HEK293 (cell line): ENCODE measurements around the gene FAM118B.

ENCODE experiments used
- CTCF ChIA-PET: fragments of 350-600 bp; formaldehyde crosslinking; extraction: SDS; loops from one replicate; lab custom pipeline; 2021; ENCODE audit warnings: antibody characterized with exemption; lab: Yijun Ruan, JAX
- POLR2A ChIA-PET: fragments of 300-600 bp; formaldehyde crosslinking; extraction: SDS; loops from one replicate; lab custom pipeline; 2020; ENCODE audit warnings: antibody characterized with exemption, inconsistent platforms; lab: Yijun Ruan, JAX
- H3K27ac ChIP-seq: fragments of 200-500 bp; sonication (Bioruptor generic); 2 replicates; pipeline ENCODE4 v1.5.1; 2014; ENCODE audit warnings: low read depth, low read length, control low read depth, inconsistent platforms; ENCODE audit errors: extremely low read depth
- H3K36me3 ChIP-seq, 2 experiments: fragments of 200-500 bp in 1 of 2; sonication (Bioruptor generic) in 1 of 2; 1 replicate in 1 of 2; 2 replicates in 1 of 2; pipeline ENCODE4 v1.5.1; 2014 to 2017; ENCODE audit warnings: inconsistent platforms in 2 of 2, low read length in 2 of 2; ENCODE audit not compliant: control insufficient read depth in 2 of 2, insufficient read depth in 1 of 2
- H3K4me1 ChIP-seq: fragments of 200-500 bp; sonication (Bioruptor generic); 2 replicates; pipeline ENCODE4 v1.5.1; 2014; ENCODE audit warnings: mild to moderate bottlenecking, low read length, inconsistent platforms; ENCODE audit not compliant: control insufficient read depth, insufficient read depth
- H3K4me3 ChIP-seq: 2 replicates; pipeline ENCODE4 v1.5.1; 2011; ENCODE audit warnings: low read depth, mild to moderate bottlenecking, control low read depth, low read length, moderate library complexity
- H3K9me3 ChIP-seq: fragments of 200-500 bp; sonication (Bioruptor generic); 2 replicates; pipeline ENCODE4 v1.5.1; 2014; ENCODE audit warnings: low read depth, low read length, inconsistent platforms; ENCODE audit not compliant: control insufficient read depth, insufficient read depth
- CTCF ChIP-seq: fragments of 450-650 bp; formaldehyde crosslinking; IDR thresholded peaks from 2 replicates; pipeline ENCODE4 v1.5.1; 2016; ENCODE audit warnings: missing biosample characterization, missing genetic modification characterization
- GFI1B ChIP-seq: fragments of 450-650 bp; formaldehyde crosslinking; IDR thresholded peaks from 2 replicates; pipeline ENCODE4 v1.5.1; 2016; ENCODE audit warnings: missing biosample characterization, missing genetic modification characterization
- HOXA7 ChIP-seq: sonication (generic); formaldehyde crosslinking; IDR thresholded peaks from 2 replicates; pipeline ENCODE4 v1.8.1; 2022; ENCODE audit warnings: missing genetic modification reagents, borderline replicate concordance
- IKZF3 ChIP-seq: fragments of 450-650 bp; IDR thresholded peaks from 2 replicates; pipeline ENCODE4 v1.5.0; 2018; ENCODE audit warnings: missing biosample characterization, mild to moderate bottlenecking, missing genetic modification characterization, moderate library complexity
- MZF1 ChIP-seq: fragments of 450-650 bp; formaldehyde crosslinking; IDR thresholded peaks from 2 replicates; pipeline ENCODE4 v1.5.1; 2017; ENCODE audit warnings: missing biosample characterization, missing genetic modification characterization, borderline replicate concordance
- OVOL3 ChIP-seq: fragments of 450-650 bp; formaldehyde crosslinking; IDR thresholded peaks from 2 replicates; pipeline ENCODE4 v1.5.1; 2016; ENCODE audit warnings: missing biosample characterization, missing genetic modification characterization
- TCF7L2 ChIP-seq: IDR thresholded peaks from 2 replicates; pipeline ENCODE4 v1.6.1; 2011; ENCODE audit warnings: low read depth, mild to moderate bottlenecking, inconsistent platforms, low read length, moderate library complexity, borderline replicate concordance
- ZNF169 ChIP-seq: fragments of 450-650 bp; formaldehyde crosslinking; IDR thresholded peaks from 2 replicates; pipeline ENCODE4 v1.5.1; 2016; ENCODE audit warnings: missing biosample characterization, missing genetic modification characterization
- ZNF211 ChIP-seq: fragments of 450-650 bp; formaldehyde crosslinking; IDR thresholded peaks from 2 replicates; pipeline ENCODE4 v1.5.1; 2016; ENCODE audit warnings: low read depth, missing biosample characterization, missing genetic modification characterization
- ZNF214 ChIP-seq: fragments of 450-650 bp; formaldehyde crosslinking; IDR thresholded peaks from 2 replicates; pipeline ENCODE4 v1.5.1; 2017; ENCODE audit warnings: missing biosample characterization, mild to moderate bottlenecking, missing genetic modification characterization, borderline replicate concordance
- ZNF239 ChIP-seq: fragments of 450-650 bp; formaldehyde crosslinking; IDR thresholded peaks from 2 replicates; pipeline ENCODE4 v1.5.1; 2016; ENCODE audit warnings: missing biosample characterization, missing genetic modification characterization
- ZNF274 ChIP-seq, 2 experiments: fragments of 200-500 bp in 1 of 2; fragments of 450-650 bp in 1 of 2; sonication (Bioruptor generic) in 1 of 2; formaldehyde crosslinking in 1 of 2; IDR thresholded peaks; 2 replicates each; pipeline versions ENCODE4 v1.5.1 to v1.6.1; 2014 to 2016; ENCODE audit warnings: borderline replicate concordance in 1 of 2, inconsistent platforms in 1 of 2, low read length in 1 of 2, missing biosample characterization in 1 of 2, missing genetic modification characterization in 1 of 2
- ZNF324 ChIP-seq: fragments of 450-650 bp; formaldehyde crosslinking; IDR thresholded peaks from 2 replicates; pipeline ENCODE4 v1.5.1; 2016; ENCODE audit warnings: missing biosample characterization, missing genetic modification characterization
- ZNF341 ChIP-seq: fragments of 450-650 bp; formaldehyde crosslinking; IDR thresholded peaks from 2 replicates; pipeline ENCODE4; 2016; ENCODE audit warnings: low read depth, missing biosample characterization, missing genetic modification characterization
- ZNF514 ChIP-seq: fragments of 450-650 bp; formaldehyde crosslinking; IDR thresholded peaks from 2 replicates; pipeline ENCODE4 v1.5.1; 2016; ENCODE audit warnings: missing biosample characterization, missing genetic modification characterization
- ZNF660 ChIP-seq: fragments of 450-650 bp; IDR thresholded peaks from 2 replicates; pipeline ENCODE4 v1.5.1; 2018; ENCODE audit warnings: missing biosample characterization, mild to moderate bottlenecking, missing genetic modification characterization
- ZXDB ChIP-seq: fragments of 450-650 bp; formaldehyde crosslinking; IDR thresholded peaks from 2 replicates; pipeline ENCODE4 v1.5.1; 2016; ENCODE audit warnings: missing biosample characterization, missing genetic modification characterization
- TF ChIP-seq, protein P1 (sequence below): fragments of 450-650 bp; formaldehyde crosslinking; IDR thresholded peaks from 2 replicates; pipeline ENCODE4 v1.5.1; 2016; ENCODE audit warnings: missing biosample characterization, missing genetic modification characterization, low read depth
- TF ChIP-seq, protein P2 (sequence below): fragments of 450-650 bp; formaldehyde crosslinking; optimal IDR thresholded peaks from 2 replicates; pipeline ENCODE3; 2016; ENCODE audit warnings: missing biosample characterization, mild to moderate bottlenecking, missing genetic modification characterization

FAM118B gene

DNA sequence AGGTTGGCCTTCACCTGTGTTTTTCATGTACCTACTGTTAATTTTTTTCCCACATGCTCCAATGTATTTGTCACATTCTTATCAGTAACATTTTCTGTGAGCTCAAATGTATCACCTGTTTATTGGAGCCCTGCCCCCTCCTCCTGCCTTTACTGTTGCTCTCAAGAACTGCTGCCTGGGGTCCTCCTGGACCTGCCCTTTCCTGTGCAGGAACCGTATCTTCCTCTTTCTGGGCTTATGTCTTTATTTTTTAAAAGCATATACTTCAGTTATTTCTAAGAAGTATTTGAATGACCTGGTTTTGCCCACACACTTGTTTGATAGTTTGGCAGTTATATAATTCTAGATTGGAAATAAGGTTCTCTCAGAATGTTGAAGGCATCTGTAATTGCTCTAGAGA is 5.9 kb downstream of the FAM118B start:
- POLR2A ChIA-PET = no interaction called here
- TF ChIP-seq OVOL3 = no peak
- TF ChIP-seq HOXA7 = no peak
- no peak for TF ChIP-seq ZNF211
- no peak for TF ChIP-seq CTCF (tag by site-specific recombination)
- TF ChIP-seq MZF1 (tag by site-specific recombination) = no peak
- TF ChIP-seq ZXDB (tag by site-specific recombination) = no peak
- TF ChIP-seq, protein P1, sequence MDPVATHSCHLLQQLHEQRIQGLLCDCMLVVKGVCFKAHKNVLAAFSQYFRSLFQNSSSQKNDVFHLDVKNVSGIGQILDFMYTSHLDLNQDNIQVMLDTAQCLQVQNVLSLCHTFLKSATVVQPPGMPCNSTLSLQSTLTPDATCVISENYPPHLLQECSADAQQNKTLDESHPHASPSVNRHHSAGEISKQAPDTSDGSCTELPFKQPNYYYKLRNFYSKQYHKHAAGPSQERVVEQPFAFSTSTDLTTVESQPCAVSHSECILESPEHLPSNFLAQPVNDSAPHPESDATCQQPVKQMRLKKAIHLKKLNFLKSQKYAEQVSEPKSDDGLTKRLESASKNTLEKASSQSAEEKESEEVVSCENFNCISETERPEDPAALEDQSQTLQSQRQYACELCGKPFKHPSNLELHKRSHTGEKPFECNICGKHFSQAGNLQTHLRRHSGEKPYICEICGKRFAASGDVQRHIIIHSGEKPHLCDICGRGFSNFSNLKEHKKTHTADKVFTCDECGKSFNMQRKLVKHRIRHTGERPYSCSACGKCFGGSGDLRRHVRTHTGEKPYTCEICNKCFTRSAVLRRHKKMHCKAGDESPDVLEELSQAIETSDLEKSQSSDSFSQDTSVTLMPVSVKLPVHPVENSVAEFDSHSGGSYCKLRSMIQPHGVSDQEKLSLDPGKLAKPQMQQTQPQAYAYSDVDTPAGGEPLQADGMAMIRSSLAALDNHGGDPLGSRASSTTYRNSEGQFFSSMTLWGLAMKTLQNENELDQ (tag by site-specific recombination) = no peak
- no peak for TF ChIP-seq ZNF324 (tag by site-specific recombination)
- no peak for TF ChIP-seq GFI1B (tag by site-specific recombination)
- no peak for TF ChIP-seq ZNF169 (tag by site-specific recombination)
- no peak for TF ChIP-seq ZNF660 (tag by site-specific recombination)
- TF ChIP-seq ZNF274 (IDR thresholded peaks at IDR 0.05; ENCODE audit: low read length) = no peak
- TF ChIP-seq ZNF274 (tag by site-specific recombination; IDR thresholded peaks at IDR 0.05; ENCODE audit: borderline replicate concordance) = no peak
- TF ChIP-seq, protein P2, sequence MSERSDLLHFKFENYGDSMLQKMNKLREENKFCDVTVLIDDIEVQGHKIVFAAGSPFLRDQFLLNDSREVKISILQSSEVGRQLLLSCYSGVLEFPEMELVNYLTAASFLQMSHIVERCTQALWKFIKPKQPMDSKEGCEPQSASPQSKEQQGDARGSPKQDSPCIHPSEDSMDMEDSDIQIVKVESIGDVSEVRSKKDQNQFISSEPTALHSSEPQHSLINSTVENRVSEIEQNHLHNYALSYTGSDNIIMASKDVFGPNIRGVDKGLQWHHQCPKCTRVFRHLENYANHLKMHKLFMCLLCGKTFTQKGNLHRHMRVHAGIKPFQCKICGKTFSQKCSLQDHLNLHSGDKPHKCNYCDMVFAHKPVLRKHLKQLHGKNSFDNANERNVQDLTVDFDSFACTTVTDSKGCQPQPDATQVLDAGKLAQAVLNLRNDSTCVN (tag by site-specific recombination) = no peak
- TF ChIP-seq ZNF514 (tag by site-specific recombination) = no peak
- TF ChIP-seq ZNF214 (tag by site-specific recombination) = no peak
- TF ChIP-seq ZNF239 (tag by site-specific recombination) = no peak
- Histone ChIP-seq H3K4me3 (no peak overlapping the region), H3K9me3 (no peaks in the 10 kb centered on the region), H3K36me3 (no peaks in the 10 kb centered on the region), H3K4me1 (peaks cover 5% of the 10 kb centered on the region; the same call in 1 of the 2 replicates), H3K27ac (no peak overlapping the region)
- CTCF ChIA-PET = interaction anchor here (0.7 kb wide), 2 partner anchors 301 to 1041 kb away, joined by 3 read pairs; no protein-coding TSS in a partner anchor

DNA sequence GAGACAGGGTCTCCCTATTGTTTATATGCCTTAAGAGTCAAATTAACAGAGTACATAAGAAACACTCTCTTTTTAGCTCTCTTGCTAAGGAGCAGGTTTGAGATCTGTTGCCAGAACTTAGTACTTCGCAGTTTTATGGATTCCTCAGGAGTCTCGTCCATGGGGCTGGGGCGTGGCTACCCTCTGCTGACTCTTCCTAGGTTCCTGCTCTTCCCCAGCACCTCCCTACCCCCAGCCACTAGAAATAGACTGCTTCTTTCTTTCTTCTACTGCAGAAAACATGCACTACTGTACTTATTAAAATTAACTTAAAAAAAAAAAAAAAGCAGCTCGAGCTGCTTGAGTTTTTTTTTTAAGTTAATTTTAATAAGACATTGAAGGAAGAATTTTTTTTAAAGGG is 8.0 kb downstream of the FAM118B start:
- Histone ChIP-seq H3K4me1 (peaks cover 5% of the 10 kb centered on the region; the same call in 1 of the 2 replicates), H3K4me3 (no peak overlapping the region), H3K36me3 (no peaks in the 10 kb centered on the region), H3K27ac (no peak overlapping the region), H3K9me3 (no peaks in the 10 kb centered on the region)
- TF ChIP-seq IKZF3 (tag by site-specific recombination) (no peak), TCF7L2 (no peak), ZNF341 (tag by site-specific recombination) (peak; percentile 75)
- CTCF ChIA-PET = interaction anchor here (1.3 kb wide), 1 partner anchor 297 kb away, joined by 4 read pairs; no protein-coding TSS in a partner anchor
- POLR2A ChIA-PET = interaction anchor here (1.0 kb wide), 1 partner anchor 49 kb away, joined by 3 read pairs; the partner anchor contains the start of genes FOXRED1 and SRPRA
